Colonic mucosa (tissue), 4 donors: ENCODE data around the gene USP32. TPM values are rescaled to one million over a fixed set of nuclear protein-coding genes. Genes with fewer than 3 reads are reported as not detected.

Source experiments
- DNase-seq: peaks from one replicate; pipeline ENCODE4 v3.0.0-alpha.2; 2020
- H3K27ac ChIP-seq: fragments of 200-600 bp; one replicate; pipeline ENCODE4 v1.8.0; 2021
- H3K27me3 ChIP-seq: fragments of 200-600 bp; one replicate; pipeline ENCODE4 v1.8.0; 2021
- H3K36me3 ChIP-seq: fragments of 200-600 bp; one replicate; pipeline ENCODE4 v1.8.0; 2021
- H3K4me1 ChIP-seq: fragments of 200-600 bp; one replicate; pipeline ENCODE4 v1.8.0; 2021; ENCODE audit warnings: mild to moderate bottlenecking
- H3K4me3 ChIP-seq: fragments of 200-600 bp; one replicate; pipeline ENCODE4 v1.8.0; 2021
- H3K9ac ChIP-seq, 2 donors: one replicate each; pipeline ENCODE4 v1.7.0; 2013; ENCODE audit warnings: control low read depth in 2 of 2, low read depth in 2 of 2, low read length in 2 of 2
- H3K9me3 ChIP-seq: fragments of 200-600 bp; one replicate; pipeline ENCODE4 v1.8.0; 2021
- intact Hi-C: fragments of 100-400 bp; cut with DNase I; formaldehyde crosslinking; loops from one replicate; pipeline ENCODE4 v1.14.1; 2022
- total RNA-seq, 2 donors: library from RNA; stranded (reverse); fragmentation: NEBNext Ultra II Directional in 1 of 2; extraction: Animal tissue kit (Norgen Biotek cat#: 25700) in 1 of 2; gene quantifications; one replicate each; pipeline ENCODE4 v1.2.1, GENCODE V29; 2021
- TF ChIP-seq, protein P1 (sequence below): fragments of 200-600 bp; IDR thresholded peaks from one replicate; pipeline ENCODE4 v1.8.0; 2022; ENCODE audit warnings: antibody characterized with exemption, mild to moderate bottlenecking
- donor health status: healthy.
- donor health status: DM: no; HTN: no; CAD: no.
- donor health status: DM: no; HTN: no; CAD: no.

The USP32 gene
- total RNA-seq, 2 donors from 2014 or later: 28.9 to 52.1 TPM

- Histone ChIP-seq H3K36me3 (no peaks in the 10 kb centered on the region), H3K9ac (no peak overlapping the region), H3K27ac (no peak overlapping the region), H3K4me1 (peaks cover 3% of the 10 kb centered on the region), H3K27me3 (no peaks in the 10 kb centered on the region), H3K4me3 (no peak overlapping the region), H3K9me3 (no peaks in the 10 kb centered on the region)
- intact Hi-C loops: no loop called here
- no peak for DNase-seq
- TF ChIP-seq, protein P1, sequence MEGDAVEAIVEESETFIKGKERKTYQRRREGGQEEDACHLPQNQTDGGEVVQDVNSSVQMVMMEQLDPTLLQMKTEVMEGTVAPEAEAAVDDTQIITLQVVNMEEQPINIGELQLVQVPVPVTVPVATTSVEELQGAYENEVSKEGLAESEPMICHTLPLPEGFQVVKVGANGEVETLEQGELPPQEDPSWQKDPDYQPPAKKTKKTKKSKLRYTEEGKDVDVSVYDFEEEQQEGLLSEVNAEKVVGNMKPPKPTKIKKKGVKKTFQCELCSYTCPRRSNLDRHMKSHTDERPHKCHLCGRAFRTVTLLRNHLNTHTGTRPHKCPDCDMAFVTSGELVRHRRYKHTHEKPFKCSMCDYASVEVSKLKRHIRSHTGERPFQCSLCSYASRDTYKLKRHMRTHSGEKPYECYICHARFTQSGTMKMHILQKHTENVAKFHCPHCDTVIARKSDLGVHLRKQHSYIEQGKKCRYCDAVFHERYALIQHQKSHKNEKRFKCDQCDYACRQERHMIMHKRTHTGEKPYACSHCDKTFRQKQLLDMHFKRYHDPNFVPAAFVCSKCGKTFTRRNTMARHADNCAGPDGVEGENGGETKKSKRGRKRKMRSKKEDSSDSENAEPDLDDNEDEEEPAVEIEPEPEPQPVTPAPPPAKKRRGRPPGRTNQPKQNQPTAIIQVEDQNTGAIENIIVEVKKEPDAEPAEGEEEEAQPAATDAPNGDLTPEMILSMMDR: no peak
Measured at GRCh38 chr17:60303406-60304099, 88.4 kb downstream of the USP32 start.

- no peak overlapping the region for H3K27ac ChIP-seq
- H3K4me1 ChIP-seq: peaks cover 3% of the 10 kb centered on the region
- no peaks in the 10 kb centered on the region for H3K27me3 ChIP-seq
- no peaks in the 10 kb centered on the region for H3K9me3 ChIP-seq
- TF ChIP-seq, protein P1: no peak
- no peaks in the 10 kb centered on the region for H3K36me3 ChIP-seq
- no peak overlapping the region for H3K4me3 ChIP-seq
- no peak overlapping the region for H3K9ac ChIP-seq
- intact Hi-C loops: no loop called here
- DNase-seq: no peak
Measured at GRCh38 chr17:60301649-60302048, 90.3 kb downstream of the USP32 start.

- Histone ChIP-seq H3K27me3 (no peaks in the 10 kb centered on the region), H3K27ac (no peak overlapping the region), H3K36me3 (no peaks in the 10 kb centered on the region), H3K9ac (no peak overlapping the region), H3K9me3 (no peaks in the 10 kb centered on the region), H3K4me1 (peaks cover 3% of the 10 kb centered on the region), H3K4me3 (no peak overlapping the region)
- DNase-seq: no peak
- intact Hi-C loops: no loop called here
- TF ChIP-seq, protein P1: no peak
Measured at GRCh38 chr17:60300949-60301348, 91.0 kb downstream of the USP32 start.

DNA sequence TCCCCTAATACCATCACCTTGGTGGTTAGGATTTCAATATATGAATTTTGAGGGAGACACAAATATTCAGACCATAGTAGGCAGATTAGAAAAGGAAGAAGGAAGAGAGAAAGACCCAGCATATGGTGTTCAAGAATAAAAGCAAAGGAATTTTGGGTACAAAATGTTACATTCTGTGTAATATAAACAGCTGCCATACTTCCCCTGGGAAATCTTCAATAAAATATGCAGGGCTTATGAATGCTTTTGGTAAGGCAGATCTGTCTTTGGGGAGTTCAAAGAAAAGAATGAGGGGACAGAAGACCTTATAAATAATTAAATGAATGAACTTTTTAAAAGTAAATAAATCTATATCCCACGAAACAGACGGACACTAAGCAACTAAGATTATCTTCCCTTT is 91.9 kb downstream of the USP32 start:
- H3K4me1 ChIP-seq: peaks cover under 1% of the 10 kb centered on the region
- no peak for DNase-seq
- intact Hi-C loops: no loop called here
- no peaks in the 10 kb centered on the region for H3K36me3 ChIP-seq
- H3K9ac ChIP-seq: no peak overlapping the region
- H3K4me3 ChIP-seq: no peak overlapping the region
- TF ChIP-seq, protein P1: no peak
- H3K27me3 ChIP-seq: no peaks in the 10 kb centered on the region
- H3K9me3 ChIP-seq: no peaks in the 10 kb centered on the region
- no peak overlapping the region for H3K27ac ChIP-seq

DNA sequence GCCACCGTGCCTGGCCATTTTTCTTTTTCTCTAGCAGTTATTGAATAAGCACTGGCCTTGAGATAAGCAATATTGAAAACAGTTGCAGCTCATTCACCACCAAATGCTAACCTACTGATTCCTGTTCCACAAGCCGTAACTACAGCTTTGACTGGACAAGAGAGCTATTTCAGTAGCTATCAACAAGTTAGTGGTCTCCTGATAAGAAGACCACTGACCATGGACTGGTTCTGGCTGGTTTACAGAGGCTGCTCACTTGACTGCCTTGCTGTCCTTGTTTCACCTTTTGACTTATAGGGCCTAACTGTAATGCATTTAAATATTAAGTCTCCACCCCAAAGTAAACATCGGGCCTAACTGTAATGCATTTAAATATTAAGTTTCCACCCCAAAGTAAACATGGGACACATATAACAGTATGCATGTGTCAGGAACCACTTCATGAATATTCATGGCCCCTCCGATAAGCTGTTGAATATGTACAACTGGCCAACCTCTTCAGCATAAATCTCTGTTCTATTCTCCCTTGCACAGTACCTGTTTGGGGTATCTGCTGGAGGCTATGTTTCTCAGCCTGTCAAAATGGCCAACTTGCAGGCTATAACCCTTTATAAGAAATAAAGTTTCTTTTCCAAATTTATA is 94.1 kb downstream of the USP32 start:
- DNase-seq: no peak
- H3K9ac ChIP-seq: no peak overlapping the region
- no peak overlapping the region for H3K27ac ChIP-seq
- TF ChIP-seq, protein P1: no peak
- H3K4me3 ChIP-seq: no peak overlapping the region
- intact Hi-C loops: no loop called here
- no peaks in the 10 kb centered on the region for H3K9me3 ChIP-seq
- no peaks in the 10 kb centered on the region for H3K36me3 ChIP-seq
- H3K4me1 ChIP-seq: no peaks in the 10 kb centered on the region
- no peaks in the 10 kb centered on the region for H3K27me3 ChIP-seq
